ENCODE results near the gene C1orf116.
A peak's percentile ranks its signal among the peaks of the same experiment; 100 is the strongest.

GRCh38 chr1:207021876-207022596 is 10.5 kb downstream of the C1orf116 start:
- TF ChIP-seq RCOR1 (IDR thresholded peaks at IDR 0.05; ENCODE audit: low read depth, low read length) (no peak), MAX (IDR thresholded peaks at IDR 0.05) (no peak), EHMT2 (IDR thresholded peaks at IDR 0.05; ENCODE audit: low read depth) (no peak), CTCF (IDR thresholded peaks at IDR 0.05) (no peak), CEBPB (IDR thresholded peaks at IDR 0.05) (0 out of 4 replicates have a peak, but pooled peaks of 1 of the 2 experiments have one; percentile 21), HMGXB4 (CRISPR knock-in tag; IDR thresholded peaks at IDR 0.05; ENCODE audit: borderline replicate concordance) (no peak)

Data from A549 (cell line).